Measurements from ENCODE around the gene RXFP2.

The RXFP2 gene

GRCh38 chr13:31755211-31755610, 15.9 kb downstream of the RXFP2 start:
- H3K27me3 ChIP-seq (ENCODE audit: low read depth, low read length), result peaks cover 5% of the 10 kb centered on the region; the same call in 1 of the 2 replicates
- TF ChIP-seq CTCF (IDR thresholded peaks at IDR 0.05; ENCODE audit: low read depth, low read length) (no peak), EZH2phosphoT487 (IDR thresholded peaks at IDR 0.05; ENCODE audit: low read depth) (no peak)

DNA sequence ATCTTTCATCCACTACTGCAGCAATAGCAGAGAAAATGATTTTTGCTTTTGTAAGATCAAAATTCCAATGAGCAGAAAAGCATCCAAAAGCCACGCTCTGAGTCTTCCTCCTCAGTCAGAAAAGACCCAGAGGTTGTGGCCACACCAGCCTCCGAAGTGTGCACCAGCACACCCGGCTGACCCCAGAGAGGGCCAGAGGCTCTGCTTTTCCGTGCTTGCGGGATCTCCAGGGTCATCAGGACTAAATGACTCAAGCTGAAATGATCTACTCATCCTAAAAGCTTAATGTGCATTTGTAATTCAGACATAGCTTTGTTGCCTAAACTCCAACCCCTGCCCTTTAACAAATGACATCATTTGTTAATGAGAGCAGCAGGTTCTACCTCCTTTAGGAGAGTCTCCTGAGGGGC, 16.5 kb downstream of the RXFP2 start:
- Histone ChIP-seq H4K20me1 (ENCODE audit: insufficient read depth, low read length) (no peaks in the 10 kb centered on the region), H3K4me3 (ENCODE audit: low read length) (no peak overlapping the region), H3K4me1 (ENCODE audit: low read length) (no peaks in the 10 kb centered on the region), H3K4me2 (ENCODE audit: low read length) (no peak overlapping the region), H3K9ac (ENCODE audit: low read length) (no peak overlapping the region), H2AFZ (ENCODE audit: low read depth, low read length) (no peak overlapping the region), H3K27me3 (ENCODE audit: low read depth, low read length) (peaks cover 5% of the 10 kb centered on the region; the same call in 1 of the 2 replicates), H3K9me3 (ENCODE audit: insufficient read depth, low read length) (no peaks in the 10 kb centered on the region), H3K27ac (ENCODE audit: low read length) (no peak overlapping the region), H3K36me3 (replicated peaks; ENCODE audit: low read depth, low read length) (no peaks in the 10 kb centered on the region), H3K79me2 (ENCODE audit: low read length) (no peaks in the 10 kb centered on the region)
- TF ChIP-seq CTCF (IDR thresholded peaks at IDR 0.05; ENCODE audit: low read depth, low read length), result no peak
- no peak for TF ChIP-seq EZH2phosphoT487 (IDR thresholded peaks at IDR 0.05; ENCODE audit: low read depth)

More at GRCh38 chr13:31755211-31755610, 15.9 kb downstream of the RXFP2 start:
- Histone ChIP-seq H2AFZ (ENCODE audit: low read depth, low read length) (no peak overlapping the region), H3K4me3 (ENCODE audit: low read length) (no peak overlapping the region), H3K79me2 (ENCODE audit: low read length) (no peaks in the 10 kb centered on the region), H4K20me1 (ENCODE audit: insufficient read depth, low read length) (no peaks in the 10 kb centered on the region), H3K36me3 (replicated peaks; ENCODE audit: low read depth, low read length) (no peaks in the 10 kb centered on the region), H3K9me3 (ENCODE audit: insufficient read depth, low read length) (no peaks in the 10 kb centered on the region), H3K4me1 (ENCODE audit: low read length) (no peaks in the 10 kb centered on the region), H3K27ac (ENCODE audit: low read length) (no peak overlapping the region), H3K9ac (ENCODE audit: low read length) (no peak overlapping the region), H3K4me2 (ENCODE audit: low read length) (no peak overlapping the region)

DNA sequence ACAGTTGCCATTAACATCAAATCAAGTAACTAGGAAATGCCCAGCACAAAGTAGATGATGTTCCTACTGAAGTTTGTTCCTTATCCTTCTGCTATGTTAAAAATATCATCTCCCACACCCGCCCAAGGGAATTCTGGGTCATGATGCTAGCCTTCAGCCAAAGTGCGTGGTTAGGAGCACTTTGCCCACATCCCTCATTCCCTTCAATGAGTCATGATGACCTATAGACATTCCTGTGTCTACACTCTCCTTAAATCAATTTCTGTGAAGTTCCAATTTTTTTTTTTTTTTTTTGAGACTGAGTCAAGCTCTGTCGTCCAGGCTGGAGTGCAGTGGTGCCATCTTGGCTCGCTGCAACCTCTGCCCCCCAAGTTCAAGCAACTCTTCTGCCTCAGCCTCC, 17.0 kb downstream of the RXFP2 start:
- H3K9ac ChIP-seq (ENCODE audit: low read length), result no peak overlapping the region
- H4K20me1 ChIP-seq (ENCODE audit: insufficient read depth, low read length), result no peaks in the 10 kb centered on the region
- TF ChIP-seq EZH2phosphoT487 (IDR thresholded peaks at IDR 0.05; ENCODE audit: low read depth) (no peak), CTCF (IDR thresholded peaks at IDR 0.05; ENCODE audit: low read depth, low read length) (no peak)
- H3K4me2 ChIP-seq (ENCODE audit: low read length), result no peak overlapping the region
- H2AFZ ChIP-seq (ENCODE audit: low read depth, low read length), result no peak overlapping the region
- H3K4me1 ChIP-seq (ENCODE audit: low read length), result no peaks in the 10 kb centered on the region
- peaks cover 5% of the 10 kb centered on the region; the same call in 1 of the 2 replicates for H3K27me3 ChIP-seq (ENCODE audit: low read depth, low read length)
- no peak overlapping the region for H3K4me3 ChIP-seq (ENCODE audit: low read length)
- H3K27ac ChIP-seq (ENCODE audit: low read length), result no peak overlapping the region
- no peaks in the 10 kb centered on the region for H3K9me3 ChIP-seq (ENCODE audit: insufficient read depth, low read length)
- no peaks in the 10 kb centered on the region for H3K36me3 ChIP-seq (replicated peaks; ENCODE audit: low read depth, low read length)
- H3K79me2 ChIP-seq (ENCODE audit: low read length), result no peaks in the 10 kb centered on the region

DNA sequence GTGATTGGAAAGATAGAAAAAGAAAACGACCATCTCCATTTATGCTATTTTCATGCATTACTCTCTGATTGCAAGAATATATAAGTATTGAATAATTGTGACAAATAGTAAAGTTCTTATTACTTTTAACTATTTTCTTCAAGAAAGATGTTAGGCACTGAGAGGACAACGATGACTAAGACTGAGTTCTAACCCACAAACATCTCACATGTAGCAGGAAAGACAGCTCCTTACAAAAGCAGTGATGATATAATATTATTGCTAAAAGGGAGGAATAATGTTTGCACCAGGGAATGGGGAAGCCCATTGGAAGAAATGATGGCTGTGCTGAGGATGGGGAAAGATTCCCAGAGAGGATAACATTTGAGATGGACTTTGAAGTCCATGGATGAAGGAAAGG, 22.6 kb downstream of the RXFP2 start:
- H3K4me2 ChIP-seq (ENCODE audit: low read length), result no peak overlapping the region
- no peak overlapping the region for H3K4me3 ChIP-seq (ENCODE audit: low read length)
- TF ChIP-seq EZH2phosphoT487 (IDR thresholded peaks at IDR 0.05; ENCODE audit: low read depth) (no peak), CTCF (IDR thresholded peaks at IDR 0.05; ENCODE audit: low read depth, low read length) (no peak)
- H2AFZ ChIP-seq (ENCODE audit: low read depth, low read length), result no peak overlapping the region
- peaks cover 10% of the 10 kb centered on the region for H3K36me3 ChIP-seq (replicated peaks; ENCODE audit: low read depth, low read length)
- no peak overlapping the region for H3K9ac ChIP-seq (ENCODE audit: low read length)
- no peaks in the 10 kb centered on the region for H3K4me1 ChIP-seq (ENCODE audit: low read length)
- no peak overlapping the region for H3K27ac ChIP-seq (ENCODE audit: low read length)
- no peaks in the 10 kb centered on the region for H3K9me3 ChIP-seq (ENCODE audit: insufficient read depth, low read length)
- no peaks in the 10 kb centered on the region for H4K20me1 ChIP-seq (ENCODE audit: insufficient read depth, low read length)
- H3K79me2 ChIP-seq (ENCODE audit: low read length), result no peaks in the 10 kb centered on the region
- H3K27me3 ChIP-seq (ENCODE audit: low read depth, low read length), result no peaks in the 10 kb centered on the region

Data from OCI-LY3 (cell line).